ENCODE data around the gene CCDC34. TPM values are rescaled to one million over a fixed set of nuclear protein-coding genes. Genes with fewer than 3 reads are reported as not detected.

Gene CCDC34
- total RNA-seq, 4 donors from 2014 or later: 1.8 to 4.7 (median 3.0) TPM

DNA sequence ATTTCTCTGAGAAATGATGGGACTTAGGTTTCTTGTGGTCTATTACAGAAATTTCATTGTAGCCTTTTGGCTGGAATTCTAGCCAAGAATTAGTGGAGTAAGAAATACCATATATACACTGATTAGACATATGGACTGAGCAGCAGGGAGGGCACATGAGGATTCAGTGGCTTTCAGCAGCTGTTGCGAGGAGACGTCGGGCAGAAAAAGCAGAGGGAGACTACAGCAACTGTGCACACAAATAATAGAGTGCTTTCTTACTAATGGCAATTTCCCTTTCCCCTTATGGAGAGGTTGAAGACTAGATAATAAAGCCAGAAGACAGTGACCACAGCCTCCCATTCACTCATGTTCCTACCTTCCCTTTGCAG lies 35.4 kb upstream of the CCDC34 start:
- TF ChIP-seq, protein P1, sequence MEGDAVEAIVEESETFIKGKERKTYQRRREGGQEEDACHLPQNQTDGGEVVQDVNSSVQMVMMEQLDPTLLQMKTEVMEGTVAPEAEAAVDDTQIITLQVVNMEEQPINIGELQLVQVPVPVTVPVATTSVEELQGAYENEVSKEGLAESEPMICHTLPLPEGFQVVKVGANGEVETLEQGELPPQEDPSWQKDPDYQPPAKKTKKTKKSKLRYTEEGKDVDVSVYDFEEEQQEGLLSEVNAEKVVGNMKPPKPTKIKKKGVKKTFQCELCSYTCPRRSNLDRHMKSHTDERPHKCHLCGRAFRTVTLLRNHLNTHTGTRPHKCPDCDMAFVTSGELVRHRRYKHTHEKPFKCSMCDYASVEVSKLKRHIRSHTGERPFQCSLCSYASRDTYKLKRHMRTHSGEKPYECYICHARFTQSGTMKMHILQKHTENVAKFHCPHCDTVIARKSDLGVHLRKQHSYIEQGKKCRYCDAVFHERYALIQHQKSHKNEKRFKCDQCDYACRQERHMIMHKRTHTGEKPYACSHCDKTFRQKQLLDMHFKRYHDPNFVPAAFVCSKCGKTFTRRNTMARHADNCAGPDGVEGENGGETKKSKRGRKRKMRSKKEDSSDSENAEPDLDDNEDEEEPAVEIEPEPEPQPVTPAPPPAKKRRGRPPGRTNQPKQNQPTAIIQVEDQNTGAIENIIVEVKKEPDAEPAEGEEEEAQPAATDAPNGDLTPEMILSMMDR (IDR thresholded peaks at IDR 0.05; ENCODE audit: low read depth): no peak

DNA sequence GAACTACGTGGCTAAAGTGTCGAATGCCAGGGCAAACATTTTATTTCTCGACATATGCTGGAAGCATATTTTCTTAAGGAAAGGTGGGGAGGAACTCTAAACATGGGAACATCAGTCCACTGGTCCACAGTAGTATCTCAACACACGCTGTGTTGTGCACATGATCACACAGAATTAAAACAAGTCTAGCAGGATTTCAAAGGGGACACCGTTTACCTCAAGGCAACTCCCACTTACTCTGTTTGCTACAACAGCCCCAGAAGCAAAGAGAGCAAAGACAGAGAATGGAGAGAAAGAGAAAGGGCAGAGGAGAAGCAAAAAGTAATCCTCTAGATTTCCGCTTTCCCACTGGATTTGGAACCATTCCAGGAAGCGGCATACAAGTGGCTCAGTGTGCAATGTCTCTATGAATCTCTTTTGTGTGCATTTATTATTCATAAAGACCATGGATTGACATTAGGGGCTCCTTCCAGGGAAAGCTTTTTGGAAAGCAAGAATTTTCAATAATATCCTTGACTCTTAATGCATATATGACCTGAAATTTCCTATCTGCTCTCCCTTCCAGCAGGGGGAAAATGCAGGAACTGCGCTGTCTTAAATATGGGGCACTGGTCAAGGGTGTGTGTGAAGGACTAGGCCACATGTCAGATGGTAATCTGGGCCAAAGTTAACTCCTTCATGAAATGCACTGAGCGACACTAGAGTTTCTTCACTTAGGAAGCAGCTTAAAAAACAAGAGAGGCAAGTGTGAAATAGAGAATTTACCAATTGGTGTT lies 34.8 kb upstream of the CCDC34 start:
- TF ChIP-seq, protein P1 (IDR thresholded peaks at IDR 0.05; ENCODE audit: low read depth): no peak

DNA sequence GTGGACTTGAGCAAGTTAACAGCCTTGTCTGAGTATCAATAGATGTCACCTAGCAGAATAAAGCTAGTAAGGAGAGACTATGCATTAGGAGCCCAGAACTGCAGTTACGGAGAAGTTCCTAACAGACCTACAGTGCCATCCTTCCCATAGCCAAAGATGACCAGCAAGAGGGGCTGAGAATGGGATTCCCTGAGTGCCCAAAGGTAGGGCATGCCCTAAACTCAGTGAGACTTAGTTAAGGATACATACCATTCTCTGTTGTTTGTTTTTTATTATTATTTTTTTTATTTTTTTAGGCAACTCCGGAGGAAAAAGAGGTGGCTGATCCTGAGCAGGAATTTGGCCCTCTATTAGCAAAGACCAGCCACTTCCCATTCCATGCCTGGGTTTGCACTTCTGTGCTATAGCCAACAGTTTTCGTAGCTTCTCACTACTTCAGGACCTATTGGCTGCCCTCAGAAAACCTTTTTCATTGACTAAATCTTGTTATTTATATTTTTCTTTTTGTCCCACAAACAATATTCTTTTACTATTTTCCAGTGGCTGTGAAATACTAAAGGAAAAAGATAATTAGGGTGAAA lies 33.3 kb upstream of the CCDC34 start:
- TF ChIP-seq, protein P1 (IDR thresholded peaks at IDR 0.05; ENCODE audit: low read depth): no peak

DNA sequence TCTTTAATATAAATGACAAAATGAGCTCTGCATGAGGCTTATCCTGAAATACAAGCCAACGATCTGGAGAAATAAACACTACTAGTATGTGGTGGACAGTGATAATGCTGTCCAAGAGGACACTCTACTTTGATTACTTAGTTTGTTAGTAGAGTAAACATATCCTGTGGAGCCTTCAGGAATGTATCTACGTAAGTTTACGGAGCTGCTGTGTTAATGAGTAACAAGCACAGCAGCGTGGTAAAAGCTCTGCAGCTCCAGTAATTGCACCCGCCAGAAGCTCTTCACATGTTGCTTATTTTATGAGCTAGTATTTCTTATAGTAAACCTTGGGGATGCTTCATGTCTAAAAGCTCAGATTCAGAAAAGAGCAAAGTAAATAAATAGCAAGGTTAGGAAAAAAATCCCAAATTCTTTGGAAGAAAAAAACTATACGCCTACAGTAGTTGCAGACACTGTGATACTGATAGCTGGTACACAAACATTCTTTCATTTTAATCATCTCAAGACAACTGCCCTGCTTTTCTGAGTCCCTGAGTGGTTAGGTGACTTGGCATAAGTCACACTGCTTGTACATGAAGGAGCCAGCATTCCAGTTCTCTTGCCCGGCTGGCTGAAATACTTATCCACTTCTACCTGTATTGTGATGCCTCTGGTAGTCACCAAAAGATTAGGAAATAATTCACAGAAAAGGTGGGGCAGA lies 32.7 kb upstream of the CCDC34 start:
- TF ChIP-seq, protein P1 (IDR thresholded peaks at IDR 0.05; ENCODE audit: low read depth): no peak

DNA sequence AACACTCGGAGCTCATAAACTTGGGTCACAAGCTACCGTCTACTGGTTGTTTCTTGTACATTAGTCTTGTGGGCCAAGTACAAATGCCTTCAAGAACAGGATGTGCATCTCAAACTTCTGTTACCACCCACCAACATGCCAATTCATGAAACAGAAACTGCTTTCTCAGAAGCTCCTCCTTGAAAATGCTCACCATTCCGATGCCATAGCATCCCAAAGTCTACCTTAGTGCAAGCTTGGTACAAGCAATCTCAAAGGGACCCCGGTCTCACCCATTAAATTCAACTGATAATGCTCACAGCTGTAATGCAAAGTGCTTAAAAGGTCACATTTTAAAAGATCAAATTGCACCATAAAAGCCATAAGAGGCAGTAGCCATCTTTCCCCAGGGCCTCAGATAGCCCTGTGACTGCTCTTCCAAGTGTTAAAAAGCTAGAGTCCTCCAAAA lies 31.8 kb upstream of the CCDC34 start:
- TF ChIP-seq, protein P1 (IDR thresholded peaks at IDR 0.05; ENCODE audit: low read depth): no peak

DNA sequence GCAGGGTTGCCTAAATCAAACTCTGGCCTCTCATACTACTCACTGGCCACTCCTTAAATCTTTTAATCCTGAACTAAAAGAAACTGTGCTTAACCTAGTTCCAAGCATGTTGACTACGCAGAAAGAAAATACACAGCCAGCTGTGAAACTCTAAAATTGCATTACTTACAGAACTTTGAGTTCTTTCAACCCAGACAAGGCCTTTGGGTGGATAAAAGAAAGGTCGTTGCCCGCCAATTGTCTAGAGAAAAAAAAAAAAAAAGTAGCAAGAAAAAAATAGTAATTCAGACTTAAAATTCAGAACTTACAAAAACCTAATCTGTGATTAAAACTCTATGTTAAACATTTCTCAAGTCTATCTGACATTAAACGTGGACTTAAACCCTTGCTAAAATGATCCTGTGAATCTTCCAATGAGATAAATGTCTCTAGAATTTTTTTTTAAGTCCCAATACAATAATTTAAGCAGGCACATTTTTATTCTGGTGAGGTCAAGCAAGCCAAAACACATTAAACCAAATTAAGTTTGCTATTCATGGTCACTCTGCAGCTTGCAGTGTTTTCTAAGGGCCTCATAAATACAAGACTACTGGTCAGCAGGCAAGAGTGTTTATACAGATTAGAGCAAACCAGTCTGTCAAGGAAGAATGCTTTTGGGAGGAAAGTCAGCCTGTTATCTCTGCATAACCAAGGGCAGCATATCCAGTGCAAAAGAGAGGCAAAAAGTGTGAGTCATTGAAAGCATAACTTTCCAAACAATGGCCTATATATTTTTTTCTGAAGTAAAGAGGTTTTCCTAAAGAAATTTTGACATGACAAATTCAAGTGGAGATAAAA lies 29.5 kb upstream of the CCDC34 start:
- TF ChIP-seq, protein P1 (IDR thresholded peaks at IDR 0.05; ENCODE audit: low read depth): no peak

Data from subcutaneous adipose tissue (tissue), 4 donors.